Vagina (tissue), 2 donors: ENCODE results near the gene TCF7L1. TPM values are rescaled to one million over a fixed set of nuclear protein-coding genes. Genes with fewer than 3 reads are reported as not detected.
A peak's percentile ranks its signal among the peaks of the same experiment; 100 is the strongest.

Source experiments
- DNase-seq, 2 donors: peaks; one replicate each; pipeline ENCODE4 v3.0.0-alpha.2; 2017; ENCODE audit errors: extremely low spot score in 2 of 2
- H3K27ac ChIP-seq: fragments of 200-600 bp; sonication (generic); one replicate; pipeline ENCODE4 v1.5.1; 2019
- H3K27me3 ChIP-seq: fragments of 200-600 bp; sonication (generic); one replicate; pipeline ENCODE4 v1.5.1; 2019
- H3K36me3 ChIP-seq, 2 donors: fragments of 200-600 bp; sonication (generic); one replicate each; pipeline ENCODE4 v1.5.1; 2017 to 2019
- H3K4me1 ChIP-seq: fragments of 200-600 bp; sonication (generic); one replicate; pipeline ENCODE4 v1.5.1; 2019
- H3K4me3 ChIP-seq, 2 donors: fragments of 200-600 bp; sonication (generic); 1 replicate in 1 of 2; 2 replicates in 1 of 2; pipeline ENCODE4 v1.5.1; 2016 to 2019
- H3K9me3 ChIP-seq: fragments of 200-600 bp; sonication (generic); one replicate; pipeline ENCODE4 v1.5.1; 2019
- POLR2A ChIP-seq, 2 donors: fragments of 450-650 bp; IDR thresholded peaks; one replicate each; pipeline ENCODE4 v1.6.1; 2017; ENCODE audit warnings: antibody characterized with exemption in 2 of 2, mild to moderate bottlenecking in 2 of 2, moderate library complexity in 2 of 2
- POLR2AphosphoS5 ChIP-seq, 2 donors: sonication (generic); formaldehyde crosslinking; IDR thresholded peaks; one replicate each; pipeline ENCODE4 v1.9.0; 2017; ENCODE audit warnings: antibody characterized with exemption in 2 of 2, mild to moderate bottlenecking in 2 of 2, low read depth in 1 of 2; ENCODE audit not compliant: insufficient read depth in 1 of 2
- intact Hi-C: fragments of 100-400 bp; cut with DNase I; formaldehyde crosslinking; loops from one replicate; pipeline ENCODE4 v1.15.1; 2023
- total RNA-seq: library from RNA; depleted of rRNA; stranded (reverse); fragments of >200 nt; gene quantifications from one replicate; pipeline ENCODE4 v1.2.3, GENCODE V29; 2016
- TF ChIP-seq, protein P1 (sequence below), 3 experiments: fragments of 450-650 bp in 2 of 3; fragments of 200-600 bp in 1 of 3; sonication (generic) in 1 of 3; IDR thresholded peaks; one replicate each; pipeline ENCODE4 v1.5.1; 2017 to 2019; ENCODE audit warnings: antibody characterized with exemption in 3 of 3, mild to moderate bottlenecking in 2 of 3, moderate library complexity in 2 of 3

TCF7L1 gene
- total RNA-seq, 1 donor from 2014 or later = 8.3 TPM

DNA sequence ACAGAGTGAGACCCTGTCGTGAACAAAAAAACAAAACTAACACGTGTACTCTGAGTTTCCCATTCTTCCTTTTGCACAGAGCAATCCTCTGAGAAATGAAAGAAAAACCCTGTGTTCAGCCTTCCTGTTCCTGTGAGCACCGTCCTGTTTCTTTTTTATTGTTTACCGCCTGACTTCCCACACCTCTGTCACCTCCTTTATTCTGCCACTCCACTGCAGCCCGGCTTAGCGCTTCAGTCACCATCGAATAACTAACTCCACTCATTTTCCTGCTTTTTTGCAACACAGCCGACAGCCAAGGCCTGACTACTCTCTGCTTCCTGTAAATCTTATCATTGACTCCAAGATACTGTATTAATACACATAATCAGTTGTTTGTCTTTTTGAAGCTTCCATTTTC, 153.7 kb downstream of the TCF7L1 start:
- no peak overlapping the region for H3K27ac ChIP-seq
- H3K27me3 ChIP-seq = no peaks in the 10 kb centered on the region
- intact Hi-C loops = no loop called here
- peaks cover 16% of the 10 kb centered on the region for H3K4me1 ChIP-seq
- H3K9me3 ChIP-seq = no peaks in the 10 kb centered on the region
- H3K4me3 ChIP-seq = no peak overlapping the region
- no peaks in the 10 kb centered on the region for H3K36me3 ChIP-seq
- no peak for DNase-seq
- no peak for TF ChIP-seq POLR2AphosphoS5 (IDR thresholded peaks at IDR 0.05; ENCODE audit: insufficient read depth in 1 of 2, low read depth in 1 of 2)

- Histone ChIP-seq H3K27ac (no peak overlapping the region), H3K9me3 (no peaks in the 10 kb centered on the region), H3K27me3 (no peaks in the 10 kb centered on the region), H3K36me3 (no peaks in the 10 kb centered on the region), H3K4me1 (peaks cover 16% of the 10 kb centered on the region), H3K4me3 (no peak overlapping the region)
- TF ChIP-seq POLR2A (IDR thresholded peaks at IDR 0.05) (no peak), POLR2AphosphoS5 (IDR thresholded peaks at IDR 0.05; ENCODE audit: insufficient read depth in 1 of 2, low read depth in 1 of 2) (no peak)
- TF ChIP-seq, protein P1, sequence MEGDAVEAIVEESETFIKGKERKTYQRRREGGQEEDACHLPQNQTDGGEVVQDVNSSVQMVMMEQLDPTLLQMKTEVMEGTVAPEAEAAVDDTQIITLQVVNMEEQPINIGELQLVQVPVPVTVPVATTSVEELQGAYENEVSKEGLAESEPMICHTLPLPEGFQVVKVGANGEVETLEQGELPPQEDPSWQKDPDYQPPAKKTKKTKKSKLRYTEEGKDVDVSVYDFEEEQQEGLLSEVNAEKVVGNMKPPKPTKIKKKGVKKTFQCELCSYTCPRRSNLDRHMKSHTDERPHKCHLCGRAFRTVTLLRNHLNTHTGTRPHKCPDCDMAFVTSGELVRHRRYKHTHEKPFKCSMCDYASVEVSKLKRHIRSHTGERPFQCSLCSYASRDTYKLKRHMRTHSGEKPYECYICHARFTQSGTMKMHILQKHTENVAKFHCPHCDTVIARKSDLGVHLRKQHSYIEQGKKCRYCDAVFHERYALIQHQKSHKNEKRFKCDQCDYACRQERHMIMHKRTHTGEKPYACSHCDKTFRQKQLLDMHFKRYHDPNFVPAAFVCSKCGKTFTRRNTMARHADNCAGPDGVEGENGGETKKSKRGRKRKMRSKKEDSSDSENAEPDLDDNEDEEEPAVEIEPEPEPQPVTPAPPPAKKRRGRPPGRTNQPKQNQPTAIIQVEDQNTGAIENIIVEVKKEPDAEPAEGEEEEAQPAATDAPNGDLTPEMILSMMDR (IDR thresholded peaks at IDR 0.05) = no peak
- intact Hi-C loops = no loop called here
- DNase-seq = no peak
Measured at GRCh38 chr2:85287721-85288120, 154.5 kb downstream of the TCF7L1 start.

GRCh38 chr2:85288244-85288725, 155.1 kb downstream of the TCF7L1 start:
- Histone ChIP-seq H3K36me3 (no peaks in the 10 kb centered on the region), H3K27ac (no peak overlapping the region), H3K4me1 (peaks cover 16% of the 10 kb centered on the region), H3K9me3 (no peaks in the 10 kb centered on the region), H3K4me3 (no peak overlapping the region), H3K27me3 (no peaks in the 10 kb centered on the region)
- intact Hi-C loops = no loop called here
- DNase-seq = no peak
- peak in 1 of 2 donors; percentile 26 for TF ChIP-seq POLR2AphosphoS5 (IDR thresholded peaks at IDR 0.05; ENCODE audit: insufficient read depth in 1 of 2, low read depth in 1 of 2)
- no peak for TF ChIP-seq POLR2A (IDR thresholded peaks at IDR 0.05)
- TF ChIP-seq, protein P1 (IDR thresholded peaks at IDR 0.05) = no peak

- peaks cover 9% of the 10 kb centered on the region for H3K4me1 ChIP-seq
Measured at GRCh38 chr2:85291425-85292023, 158.3 kb downstream of the TCF7L1 start.

GRCh38 chr2:85302121-85302520, 168.9 kb downstream of the TCF7L1 start:
- Histone ChIP-seq H3K27me3 (no peaks in the 10 kb centered on the region), H3K27ac (no peak overlapping the region), H3K4me1 (peaks cover 4% of the 10 kb centered on the region), H3K36me3 (peaks cover 0 to 22% of the 10 kb centered on the region in 2 donors), H3K9me3 (no peaks in the 10 kb centered on the region), H3K4me3 (no peak overlapping the region)
- DNase-seq = no peak
- TF ChIP-seq POLR2A (IDR thresholded peaks at IDR 0.05) (no peak), POLR2AphosphoS5 (IDR thresholded peaks at IDR 0.05; ENCODE audit: insufficient read depth in 1 of 2, low read depth in 1 of 2) (no peak)
- TF ChIP-seq, protein P1 (IDR thresholded peaks at IDR 0.05) = no peak
- intact Hi-C loops = no loop called here

More at GRCh38 chr2:85291425-85292023, 158.3 kb downstream of the TCF7L1 start:
- H3K36me3 ChIP-seq = no peaks in the 10 kb centered on the region
- H3K4me3 ChIP-seq = no peak overlapping the region
- H3K27ac ChIP-seq = no peak overlapping the region
- TF ChIP-seq, protein P1 (IDR thresholded peaks at IDR 0.05) = no peak
- no peak for TF ChIP-seq POLR2AphosphoS5 (IDR thresholded peaks at IDR 0.05; ENCODE audit: insufficient read depth in 1 of 2, low read depth in 1 of 2)
- TF ChIP-seq POLR2A (IDR thresholded peaks at IDR 0.05) = no peak
- H3K27me3 ChIP-seq = no peaks in the 10 kb centered on the region
- DNase-seq = no peak
- intact Hi-C loops = loop anchor here (10.0 kb wide), 1 partner anchor 387 kb away; the partner anchor contains the start of gene TMSB10
- H3K9me3 ChIP-seq = no peaks in the 10 kb centered on the region
